OCI-LY7 (cell line): Measurements from ENCODE around the gene MYO16. TPM values are rescaled to one million over a fixed set of nuclear protein-coding genes. Genes with fewer than 3 reads are reported as not detected.

Source experiments
- BruUV-seq: library from RNA; stranded (reverse); fragments of 400-500 nt; replicated peaks from 2 replicates; lab custom pipeline; 2021; lab: Mats Ljungman, UMichigan
- CTCF ChIA-PET: fragments of 300-600 bp; sonication (Branson Sonifier 250); formaldehyde crosslinking; loops from one replicate; lab custom pipeline; 2022; ENCODE audit warnings: antibody characterized with exemption; ENCODE audit not compliant: unreplicated experiment; lab: Charles Lee
- POLR2A ChIA-PET: fragments of 300-600 bp; sonication (Branson Sonifier 250); formaldehyde crosslinking; loops from one replicate; lab custom pipeline; 2022; ENCODE audit warnings: antibody characterized with exemption; lab: Charles Lee
- DNase-seq: peaks from one replicate; pipeline ENCODE4 v3.0.0-alpha.2; 2015; ENCODE audit warnings: low spot score
- H2AFZ ChIP-seq: fragments of 200-600 bp; sonication (generic), shearing (Covaris generic); 2 replicates; pipeline ENCODE4 v1.6.1; 2014; ENCODE audit warnings: mild to moderate bottlenecking, antibody characterized with exemption, low read length, moderate library complexity
- H3K27ac ChIP-seq: fragments of 200-600 bp; sonication (generic); 2 replicates; pipeline ENCODE4 v1.5.1; 2014; ENCODE audit warnings: mixed run types, low read depth, mild to moderate bottlenecking, moderate library complexity, low read length, inconsistent platforms; ENCODE audit not compliant: poor library complexity, severe bottlenecking
- H3K36me3 ChIP-seq: fragments of 200-600 bp; sonication (generic); 2 replicates; pipeline ENCODE4 v1.6.1; 2014; ENCODE audit warnings: mild to moderate bottlenecking, antibody characterized with exemption, low read length, moderate library complexity, mixed read lengths; ENCODE audit not compliant: insufficient read depth
- H3K4me1 ChIP-seq: fragments of 200-600 bp; sonication (generic); 2 replicates; pipeline ENCODE4 v1.5.1; 2014; ENCODE audit warnings: mild to moderate bottlenecking, low read length; ENCODE audit not compliant: insufficient read depth, poor library complexity, severe bottlenecking
- H3K4me2 ChIP-seq: fragments of 200-600 bp; sonication (generic); 2 replicates; pipeline ENCODE4 v1.6.1; 2014; ENCODE audit warnings: mild to moderate bottlenecking, low read length
- H3K4me3 ChIP-seq: fragments of 200-600 bp; sonication (generic); 2 replicates; pipeline ENCODE4 v1.5.1; 2014; ENCODE audit warnings: mild to moderate bottlenecking, low read depth, low read length; ENCODE audit not compliant: poor library complexity, severe bottlenecking
- H3K79me2 ChIP-seq: fragments of 200-600 bp; sonication (generic); 2 replicates; pipeline ENCODE4 v1.6.1; 2016; ENCODE audit warnings: low read depth, mild to moderate bottlenecking, low read length, moderate library complexity, mixed read lengths; ENCODE audit not compliant: insufficient read depth
- H3K9me2 ChIP-seq: fragments of 200-600 bp; sonication (generic); 2 replicates; pipeline ENCODE4 v1.6.1; 2016; ENCODE audit warnings: mild to moderate bottlenecking, low read length, mixed read lengths; ENCODE audit not compliant: insufficient read depth
- H3K9me3 ChIP-seq: fragments of 200-600 bp; sonication (generic); 2 replicates; pipeline ENCODE4 v1.6.1; 2014; ENCODE audit warnings: mild to moderate bottlenecking, mixed run types, low read length, mixed read lengths
- H4K20me1 ChIP-seq: fragments of 200-600 bp; sonication (generic); 2 replicates; pipeline ENCODE4 v1.6.1; 2014; ENCODE audit warnings: mild to moderate bottlenecking, antibody characterized with exemption, low read length, moderate library complexity, mixed read lengths; ENCODE audit not compliant: insufficient read depth
- EZH2phosphoT487 ChIP-seq: fragments of 200-600 bp; sonication (generic); IDR thresholded peaks from 2 replicates; pipeline ENCODE4 v1.6.1; 2018; ENCODE audit warnings: low read depth, borderline replicate concordance, mild to moderate bottlenecking, mixed run types, antibody characterized with exemption, low read length, moderate library complexity, mixed read lengths
- intact Hi-C: fragments of 100-400 bp; cut with micrococcal nuclease; formaldehyde crosslinking; loops from one replicate; pipeline ENCODE4 v1.10.0; 2022; ENCODE audit not compliant: unreplicated experiment
- total RNA-seq, 2 experiments: library from RNA; depleted of rRNA in 1 of 2; stranded (reverse); fragments of >200 nt in 1 of 2; shearing (Covaris generic) in 1 of 2; gene quantifications; 2 replicates each; pipeline ENCODE4 v1.2.3, GENCODE V29; 2014 to 2022
- TF ChIP-seq, protein P1 (sequence below): fragments of 200-600 bp; sonication (generic); conservative IDR thresholded peaks from 2 replicates; pipeline ENCODE4 v1.5.1; 2014; ENCODE audit warnings: mild to moderate bottlenecking, antibody characterized with exemption, low read length, moderate library complexity, mixed read lengths

Gene MYO16
- total RNA-seq, 2 experiments from 2014 or later, result 0.06 TPM; not detected in 1

DNA sequence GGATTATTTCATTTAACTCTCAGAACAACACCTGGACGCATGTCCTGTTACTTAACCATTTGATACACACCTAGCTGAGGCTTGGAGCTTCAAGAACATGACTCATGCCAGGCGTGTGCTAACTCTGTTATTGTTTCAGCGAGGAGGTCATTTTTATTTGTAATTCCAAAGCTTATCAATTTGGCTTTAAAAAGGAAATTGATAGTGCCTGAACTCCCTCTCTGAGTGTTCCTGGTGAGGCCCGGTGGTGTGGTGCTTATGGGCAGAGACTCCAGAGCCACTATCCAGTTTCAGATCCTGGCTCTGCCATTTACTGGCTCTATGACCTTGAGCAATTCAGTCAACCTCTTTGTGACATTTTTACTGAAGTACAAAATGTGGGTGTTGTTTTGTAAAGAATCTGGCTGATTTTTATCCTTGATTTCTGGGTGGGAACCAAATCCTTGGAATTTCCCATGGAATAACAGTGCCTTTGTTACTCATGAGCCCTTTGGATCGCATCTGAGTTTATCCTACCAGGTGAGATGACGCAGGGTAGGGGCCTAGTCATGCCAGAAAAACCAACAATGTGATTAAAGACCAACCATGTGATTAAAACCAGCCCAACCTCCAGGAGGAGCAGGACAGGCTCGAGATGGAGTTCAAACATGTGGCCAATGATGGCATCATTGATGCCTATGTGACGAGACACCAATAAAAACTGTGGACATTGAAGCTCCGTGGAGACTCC lies 198.8 kb downstream of the MYO16 start:
- Histone ChIP-seq H4K20me1 (no peaks in the 10 kb centered on the region), H3K36me3 (no peaks in the 10 kb centered on the region), H3K4me2 (no peak overlapping the region), H3K9me2 (no peaks in the 10 kb centered on the region), H3K9me3 (no peaks in the 10 kb centered on the region), H3K4me1 (no peaks in the 10 kb centered on the region), H3K79me2 (no peaks in the 10 kb centered on the region), H3K27ac (no peak overlapping the region), H3K4me3 (no peak overlapping the region), H2AFZ (no peak overlapping the region)
- no peak for DNase-seq
- ChIA-PET POLR2A (no interaction called here), CTCF (no interaction called here)
- intact Hi-C loops, result no loop called here
- TF ChIP-seq EZH2phosphoT487, result no peak
- TF ChIP-seq, protein P1, sequence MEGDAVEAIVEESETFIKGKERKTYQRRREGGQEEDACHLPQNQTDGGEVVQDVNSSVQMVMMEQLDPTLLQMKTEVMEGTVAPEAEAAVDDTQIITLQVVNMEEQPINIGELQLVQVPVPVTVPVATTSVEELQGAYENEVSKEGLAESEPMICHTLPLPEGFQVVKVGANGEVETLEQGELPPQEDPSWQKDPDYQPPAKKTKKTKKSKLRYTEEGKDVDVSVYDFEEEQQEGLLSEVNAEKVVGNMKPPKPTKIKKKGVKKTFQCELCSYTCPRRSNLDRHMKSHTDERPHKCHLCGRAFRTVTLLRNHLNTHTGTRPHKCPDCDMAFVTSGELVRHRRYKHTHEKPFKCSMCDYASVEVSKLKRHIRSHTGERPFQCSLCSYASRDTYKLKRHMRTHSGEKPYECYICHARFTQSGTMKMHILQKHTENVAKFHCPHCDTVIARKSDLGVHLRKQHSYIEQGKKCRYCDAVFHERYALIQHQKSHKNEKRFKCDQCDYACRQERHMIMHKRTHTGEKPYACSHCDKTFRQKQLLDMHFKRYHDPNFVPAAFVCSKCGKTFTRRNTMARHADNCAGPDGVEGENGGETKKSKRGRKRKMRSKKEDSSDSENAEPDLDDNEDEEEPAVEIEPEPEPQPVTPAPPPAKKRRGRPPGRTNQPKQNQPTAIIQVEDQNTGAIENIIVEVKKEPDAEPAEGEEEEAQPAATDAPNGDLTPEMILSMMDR, result no peak
- BruUV-seq, result no TSS peak

DNA sequence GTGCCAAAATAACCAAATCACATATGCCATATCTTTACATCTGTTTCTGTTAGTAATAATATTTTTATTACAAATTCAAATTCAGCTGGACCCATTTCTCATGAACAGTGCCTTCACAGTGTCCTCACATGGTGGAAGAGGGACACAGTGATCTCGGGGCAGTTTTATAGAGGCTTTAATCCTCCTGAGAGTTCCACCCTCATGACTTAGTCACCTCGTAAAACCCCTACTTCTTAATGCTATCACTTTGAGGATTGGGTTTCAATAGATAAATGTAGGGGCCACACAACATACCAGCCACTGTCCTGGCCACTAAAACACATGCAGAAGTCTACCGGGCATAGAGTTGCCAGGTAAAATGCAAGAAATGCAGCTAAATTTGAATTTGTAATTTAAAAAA lies 201.5 kb downstream of the MYO16 start:
- Histone ChIP-seq H3K9me3 (no peaks in the 10 kb centered on the region), H3K36me3 (no peaks in the 10 kb centered on the region), H2AFZ (no peak overlapping the region), H3K27ac (no peak overlapping the region), H3K4me2 (no peak overlapping the region), H3K9me2 (no peaks in the 10 kb centered on the region), H4K20me1 (no peaks in the 10 kb centered on the region), H3K79me2 (no peaks in the 10 kb centered on the region), H3K4me3 (no peak overlapping the region), H3K4me1 (no peaks in the 10 kb centered on the region)
- TF ChIP-seq, protein P1, result no peak
- no peak for TF ChIP-seq EZH2phosphoT487
- intact Hi-C loops, result no loop called here
- POLR2A ChIA-PET, result no interaction called here
- BruUV-seq, result no TSS peak
- no peak for DNase-seq
- CTCF ChIA-PET, result no interaction called here

DNA sequence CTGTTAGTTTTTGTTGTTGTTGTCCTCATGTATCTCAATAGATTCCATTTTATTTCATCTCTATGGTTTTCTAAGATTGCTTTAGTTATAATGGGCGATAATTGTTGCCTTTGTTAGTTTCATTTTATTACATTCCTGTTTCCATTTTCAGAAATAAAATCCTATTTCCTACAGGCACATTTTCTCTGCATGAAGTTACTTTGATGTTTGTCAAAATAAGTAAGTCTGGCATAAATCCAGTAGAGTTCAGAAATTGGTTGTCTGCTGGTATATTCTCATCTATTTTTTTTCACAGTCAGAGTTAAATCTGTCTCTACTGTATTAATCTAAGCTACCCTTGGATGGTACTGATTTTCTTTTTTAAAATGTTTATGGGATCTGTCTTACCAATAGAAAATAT lies 204.1 kb downstream of the MYO16 start:
- Histone ChIP-seq H3K4me3 (no peak overlapping the region), H3K9me2 (no peaks in the 10 kb centered on the region), H3K4me2 (no peak overlapping the region), H3K36me3 (no peaks in the 10 kb centered on the region), H4K20me1 (no peaks in the 10 kb centered on the region), H3K79me2 (no peaks in the 10 kb centered on the region), H3K4me1 (no peaks in the 10 kb centered on the region), H2AFZ (no peak overlapping the region), H3K9me3 (no peaks in the 10 kb centered on the region), H3K27ac (no peak overlapping the region)
- POLR2A ChIA-PET, result no interaction called here
- BruUV-seq, result no TSS peak
- no peak for DNase-seq
- intact Hi-C loops, result no loop called here
- TF ChIP-seq EZH2phosphoT487, result no peak
- TF ChIP-seq, protein P1, result no peak
- CTCF ChIA-PET, result no interaction called here
